ENCODE results near the gene ASPN. TPM values are rescaled to one million over a fixed set of nuclear protein-coding genes. Genes with fewer than 3 reads are reported as not detected.

The ASPN gene
- total and polyA plus RNA-seq, 10 of the 15 experiments (the other 5 are each of a cell fraction or from before 2014, with no cell fraction given) = 0.03 to 0.47 (median 0.42) TPM; not detected in 7

GRCh38 chr9:92506184-92506857 lies 24.0 kb upstream of the ASPN start:
- H3K27ac ChIP-seq (ENCODE audit: control insufficient read depth, insufficient read depth) = no peak overlapping the region
- intact Hi-C loops (cut with micrococcal nuclease; ENCODE audit: unreplicated experiment) (loop anchor here (10.0 kb wide), 1 partner anchor 128 kb away; no protein-coding TSS in a partner anchor), in situ Hi-C loops (cut with MboI) (no loop called here)
- no peak for DNase-seq (ENCODE audit: low read depth, low spot score)
- ChIA-PET POLR2A (no interaction called here), CTCF (no interaction called here), SMC1A (ENCODE audit: uncharacterized antibody, unreplicated experiment) (no interaction called here), RAD21 (ENCODE audit: unreplicated experiment) (no interaction called here)
- no peaks in the 10 kb centered on the region for H3K36me3 ChIP-seq (ENCODE audit: control insufficient read depth in 2 of 2, insufficient read depth in 2 of 2, low read length in 1 of 2)
- H3K4me2 ChIP-seq (ENCODE audit: control insufficient read depth, insufficient read depth) = no peak overlapping the region
- H4K20me1 ChIP-seq (ENCODE audit: control insufficient read depth, insufficient read depth) = no peaks in the 10 kb centered on the region
- H2AFZ ChIP-seq (ENCODE audit: control insufficient read depth, low read depth, low read length) = no peak overlapping the region
- no peaks in the 10 kb centered on the region for H3K79me2 ChIP-seq (ENCODE audit: control insufficient read depth, insufficient read depth, low read length)
- BruUV-seq (replicated peaks) = no TSS peak
- WGBS (ENCODE audit: insufficient coverage, insufficient replicate concordance, low lambda C conversion rate, missing lambda C conversion rate) = 97% methylated on average over 3 of the region's 3 CpGs
- TF ChIP-seq PKNOX1 (IDR thresholded peaks at IDR 0.05) (no peak), JUND (IDR thresholded peaks at IDR 0.05; ENCODE audit: low read depth, low read length) (no peak), ZNF687 (IDR thresholded peaks at IDR 0.05) (no peak), FOXK2 (IDR thresholded peaks at IDR 0.05) (no peak), EED (IDR thresholded peaks at IDR 0.05; ENCODE audit: low read depth) (no peak), IRF3 (IDR thresholded peaks at IDR 0.05) (no peak), IRF4 (IDR thresholded peaks at IDR 0.05; ENCODE audit: low read depth, low read length) (no peak), MLLT1 (IDR thresholded peaks at IDR 0.05) (no peak), ATF3 (IDR thresholded peaks at IDR 0.05; ENCODE audit: borderline replicate concordance, extremely low read depth, low read depth, low read length) (no peak)
- H3K27me3 ChIP-seq (replicated peaks in 1 of 2; ENCODE audit: control insufficient read depth in 2 of 2, insufficient read depth in 2 of 2, low read length in 1 of 2) = no peaks in the 10 kb centered on the region
- H3K9ac ChIP-seq (ENCODE audit: control insufficient read depth, insufficient read depth, low read length) = no peak overlapping the region
- H3K9me3 ChIP-seq (replicated peaks; ENCODE audit: control insufficient read depth, insufficient read depth, low read length) = no peaks in the 10 kb centered on the region
- no peak for ATAC-seq
- no peak overlapping the region for H3K4me3 ChIP-seq
- no peak for FAIRE-seq
- H3K4me1 ChIP-seq (ENCODE audit: control insufficient read depth, insufficient read depth, low read length) = peaks cover 3% of the 10 kb centered on the region; the same call in 1 of the 2 replicates

Data from GM12878 (cell line).